Gastrocnemius medialis (tissue), 4 donors: ENCODE data around the gene ATP11A. TPM values are rescaled to one million over a fixed set of nuclear protein-coding genes. Genes with fewer than 3 reads are reported as not detected.

Source experiments
- ATAC-seq, 2 donors: fragments of 150-250 bp; one replicate each; pipeline ENCODE4 v1.9.1; 2016
- DNase-seq, 2 donors: peaks; one replicate each; pipeline ENCODE4 v3.0.0-alpha.2; 2019
- H3K27ac ChIP-seq, 4 donors: fragments of 200-600 bp; sonication (generic); 1 replicate in 1 of 4; 2 replicates in 3 of 4; pipeline ENCODE4 v1.5.1; 2016 to 2018; ENCODE audit warnings: mild to moderate bottlenecking in 2 of 4, moderate library complexity in 1 of 4
- H3K27me3 ChIP-seq, 3 donors: fragments of 200-600 bp; sonication (generic) in 2 of 3; 1 replicate in 1 of 3; 2 replicates in 2 of 3; pipeline versions ENCODE4 v1.5.1 to v1.6.0; 2016 to 2019; ENCODE audit warnings: mild to moderate bottlenecking in 1 of 3, moderate library complexity in 1 of 3
- H3K36me3 ChIP-seq, 2 donors: fragments of 200-600 bp; sonication (generic) in 1 of 2; one replicate each; pipeline ENCODE4 v1.5.1; 2017 to 2018
- H3K4me1 ChIP-seq, 2 donors: fragments of 200-600 bp; sonication (generic) in 1 of 2; one replicate each; pipeline ENCODE4 v1.5.1; 2016 to 2017; ENCODE audit warnings: mild to moderate bottlenecking in 2 of 2
- H3K4me3 ChIP-seq, 4 donors: fragments of 200-600 bp; sonication (generic) in 3 of 4; 1 replicate in 1 of 4; 2 replicates in 3 of 4; pipeline ENCODE4 v1.5.1; 2016 to 2019; ENCODE audit warnings: mild to moderate bottlenecking in 2 of 4
- H3K9me3 ChIP-seq, 3 donors: fragments of 200-600 bp; sonication (generic) in 2 of 3; 1 replicate in 1 of 3; 2 replicates in 2 of 3; pipeline ENCODE4 v1.5.1; 2016 to 2019
- CTCF ChIP-seq, 5 experiments: fragments of 450-650 bp in 3 of 5; fragments of 200-600 bp in 2 of 5; sonication (generic) in 2 of 5; IDR thresholded peaks in 4 of 5; conservative IDR thresholded peaks in 1 of 5; 1 replicate in 4 of 5; 2 replicates in 1 of 5; pipeline ENCODE4 v1.5.1; 2016 to 2019; ENCODE audit warnings: antibody characterized with exemption in 5 of 5, mild to moderate bottlenecking in 3 of 5, moderate library complexity in 3 of 5
- POLR2A ChIP-seq, 2 donors: fragments of 450-650 bp; IDR thresholded peaks; one replicate each; pipeline ENCODE4 v1.6.1; 2017; ENCODE audit warnings: antibody characterized with exemption in 2 of 2, mild to moderate bottlenecking in 2 of 2, moderate library complexity in 2 of 2
- in situ Hi-C, 4 donors: fragments of 200-750 bp; cut with MboI; loops; one replicate each; pipeline versions ENCODE4 v1.15.0 to v1.8.0; 2017; ENCODE audit warnings: low sequenced_read_pairs in 4 of 4
- intact Hi-C: fragments of 100-400 bp; cut with DNase I; formaldehyde crosslinking; loops from one replicate; pipeline ENCODE4 v1.15.1; 2023; ENCODE audit warnings: low total_unique reads
- total RNA-seq, 4 donors: library from RNA; depleted of rRNA; stranded (reverse); fragments of >200 nt; gene quantifications; one replicate each; pipeline versions ENCODE4 v1.1.0 to v1.2.3, GENCODE V29; 2016

Gene ATP11A
- total RNA-seq, 4 donors from 2014 or later: 10.0 to 14.2 (median 12.6) TPM

GRCh38 chr13:112724788-112725345, 35.0 kb downstream of the ATP11A start:
- H3K27ac ChIP-seq: peak overlapping the region; percentile 76 to 89 (median 82)
- intact Hi-C loops (loop anchor here (5.0 kb wide), 1 partner anchor 33 kb away; the partner anchor contains the start of gene ATP11A), in situ Hi-C loops (no loop called here)
- no peak overlapping the region for H3K4me3 ChIP-seq
- ATAC-seq: no peak
- DNase-seq: no peak
- no peak for TF ChIP-seq CTCF (IDR thresholded peaks at IDR 0.05 in 4 of 5, conservative IDR thresholded peaks at IDR 0.05 in 1 of 5)
- no peak for TF ChIP-seq POLR2A (IDR thresholded peaks at IDR 0.05)
- H3K36me3 ChIP-seq: no peaks in the 10 kb centered on the region
- H3K9me3 ChIP-seq: no peaks in the 10 kb centered on the region
- no peaks in the 10 kb centered on the region for H3K27me3 ChIP-seq
- H3K4me1 ChIP-seq: peaks cover 43% of the 10 kb centered on the region in 2 donors

- H3K27ac ChIP-seq: peak overlapping the region; percentile 76 to 89 (median 82)
- no peaks in the 10 kb centered on the region for H3K9me3 ChIP-seq
- H3K27me3 ChIP-seq: no peaks in the 10 kb centered on the region
- H3K4me3 ChIP-seq: no peak overlapping the region
- in situ Hi-C loops (no loop called here), intact Hi-C loops (loop anchor here (5.0 kb wide), 1 partner anchor 33 kb away; the partner anchor contains the start of gene ATP11A)
- peaks cover 48 to 49% of the 10 kb centered on the region in 2 donors for H3K4me1 ChIP-seq
- ATAC-seq (peak; percentile 77 to 87), DNase-seq (peak; percentile 85 to 87)
- TF ChIP-seq POLR2A (IDR thresholded peaks at IDR 0.05) (peak; percentile 41 to 48), CTCF (IDR thresholded peaks at IDR 0.05 in 4 of 5, conservative IDR thresholded peaks at IDR 0.05 in 1 of 5) (no peak)
- no peaks in the 10 kb centered on the region for H3K36me3 ChIP-seq
These were observed 35.6 kb downstream of the ATP11A start for GRCh38 chr13:112725346-112726015.

- Histone ChIP-seq H3K4me1 (peaks cover 49 to 52% of the 10 kb centered on the region in 2 donors), H3K27ac (peak overlapping the region; percentile 76 to 89 (median 82)), H3K27me3 (no peaks in the 10 kb centered on the region), H3K4me3 (no peak overlapping the region), H3K36me3 (no peaks in the 10 kb centered on the region), H3K9me3 (no peaks in the 10 kb centered on the region)
- DNase-seq (no peak), ATAC-seq (no peak)
- intact Hi-C loops: loop anchor here (5.0 kb wide), 1 partner anchor 34 kb away; the partner anchor contains the start of gene ATP11A
- in situ Hi-C loops: no loop called here
- TF ChIP-seq POLR2A (IDR thresholded peaks at IDR 0.05): no peak
- no peak for TF ChIP-seq CTCF (IDR thresholded peaks at IDR 0.05 in 4 of 5, conservative IDR thresholded peaks at IDR 0.05 in 1 of 5)
These were observed 36.4 kb downstream of the ATP11A start for GRCh38 chr13:112726016-112726767.

- DNase-seq: peak; percentile 38 to 48
- TF ChIP-seq POLR2A (IDR thresholded peaks at IDR 0.05) (no peak), CTCF (IDR thresholded peaks at IDR 0.05 in 4 of 5, conservative IDR thresholded peaks at IDR 0.05 in 1 of 5) (no peak)
- peak overlapping the region; percentile 76 to 89 (median 82) for H3K27ac ChIP-seq
- intact Hi-C loops: loop anchor here (5.0 kb wide), 1 partner anchor 35 kb away; the partner anchor contains the start of gene ATP11A
- no peaks in the 10 kb centered on the region for H3K36me3 ChIP-seq
- in situ Hi-C loops: no loop called here
- peak; percentile 6 to 31 for ATAC-seq
- no peak overlapping the region for H3K4me3 ChIP-seq
- H3K4me1 ChIP-seq: peaks cover 49 to 52% of the 10 kb centered on the region in 2 donors
- no peaks in the 10 kb centered on the region for H3K9me3 ChIP-seq
- no peaks in the 10 kb centered on the region for H3K27me3 ChIP-seq
These were observed 37.7 kb downstream of the ATP11A start for GRCh38 chr13:112727581-112727980.
